Measurements from ENCODE around the gene CIDEA. TPM values are rescaled to one million over a fixed set of nuclear protein-coding genes. Genes with fewer than 3 reads are reported as not detected.

CIDEA gene
- total RNA-seq, 4 donors from 2014 or later, result not detected

- no peak overlapping the region for H3K4me3 ChIP-seq
- no peaks in the 10 kb centered on the region for H3K9me3 ChIP-seq
- no peak for DNase-seq (ENCODE audit: extremely low spot score)
- TF ChIP-seq POLR2A (IDR thresholded peaks at IDR 0.05; ENCODE audit: low read depth) (no peak), EP300 (IDR thresholded peaks at IDR 0.05) (no peak), CTCF (IDR thresholded peaks at IDR 0.05) (no peak), POLR2AphosphoS5 (IDR thresholded peaks at IDR 0.05) (no peak)
- no peaks in the 10 kb centered on the region for H3K36me3 ChIP-seq
- H3K27ac ChIP-seq (replicated peaks in 1 of 4), result no peak overlapping the region
- 78% methylated on average over 6 of the region's 6 CpGs for WGBS
- intact Hi-C loops (cut with DNase I), result no loop called here
- peaks cover 0 to 2% (median under 1%) of the 10 kb centered on the region in 4 donors for H3K4me1 ChIP-seq
- H3K27me3 ChIP-seq, result peaks cover 0 to 60% (median 2%) of the 10 kb centered on the region in 4 donors
Measured at GRCh38 chr18:12247946-12248345, 6.2 kb upstream of the CIDEA start.

DNA sequence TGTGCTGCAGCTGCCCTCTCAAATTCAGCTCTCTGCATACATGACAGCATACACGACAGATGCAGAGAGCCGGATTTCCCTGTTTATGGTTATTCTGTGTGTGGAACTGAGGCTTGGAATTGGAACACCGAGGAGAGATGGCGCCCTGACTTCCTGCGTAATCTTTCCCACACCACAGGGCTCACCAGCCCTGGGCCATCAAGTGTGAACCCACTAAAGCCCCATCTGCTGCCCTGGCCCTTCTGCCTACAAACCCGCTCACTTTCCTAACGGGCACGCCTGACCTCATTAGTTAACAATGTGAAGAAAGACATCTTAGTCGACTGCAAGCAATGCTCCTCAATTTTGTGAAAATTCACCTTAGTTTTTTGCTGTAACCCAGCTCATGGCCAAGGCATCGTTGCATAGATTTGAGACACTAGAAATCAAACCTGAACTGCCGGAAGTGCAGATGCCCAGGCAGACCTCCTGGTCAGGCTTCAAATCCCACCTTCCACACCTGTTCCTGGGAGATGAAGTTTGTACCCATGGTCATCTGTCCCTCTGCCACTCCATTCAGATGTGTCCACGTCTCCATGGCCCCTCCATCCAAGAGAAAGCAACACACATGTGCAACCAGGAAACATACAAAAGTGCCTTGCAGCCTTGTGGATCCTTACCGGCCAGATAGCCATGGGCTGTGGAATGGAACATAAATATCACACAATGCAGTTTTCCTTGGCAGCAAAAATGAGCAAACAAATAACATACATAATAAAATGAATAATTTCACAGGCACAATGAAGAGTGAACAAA lies 5.0 kb upstream of the CIDEA start:
- Histone ChIP-seq H3K27me3 (peaks cover 0 to 72% (median 12%) of the 10 kb centered on the region in 4 donors), H3K9me3 (no peaks in the 10 kb centered on the region), H3K36me3 (no peaks in the 10 kb centered on the region), H3K4me1 (peaks cover 9 to 13% (median 11%) of the 10 kb centered on the region in 4 donors), H3K27ac (replicated peaks in 1 of 4) (no peak overlapping the region), H3K4me3 (no peak overlapping the region)
- DNase-seq (ENCODE audit: extremely low spot score), result no peak
- WGBS, result 70% methylated on average over 13 of the region's 13 CpGs
- TF ChIP-seq POLR2A (IDR thresholded peaks at IDR 0.05; ENCODE audit: low read depth), result no peak
- TF ChIP-seq CTCF (IDR thresholded peaks at IDR 0.05), result no peak
- no peak for TF ChIP-seq POLR2AphosphoS5 (IDR thresholded peaks at IDR 0.05)
- no peak for TF ChIP-seq EP300 (IDR thresholded peaks at IDR 0.05)
- intact Hi-C loops (cut with DNase I), result no loop called here

- no peak for DNase-seq (ENCODE audit: extremely low spot score)
- intact Hi-C loops (cut with DNase I), result no loop called here
- peaks cover 17 to 23% (median 18%) of the 10 kb centered on the region in 4 donors for H3K4me1 ChIP-seq
- no peak overlapping the region for H3K4me3 ChIP-seq
- peaks cover 0 to 76% (median 24%) of the 10 kb centered on the region in 4 donors for H3K27me3 ChIP-seq
- no peaks in the 10 kb centered on the region for H3K9me3 ChIP-seq
- H3K36me3 ChIP-seq, result no peaks in the 10 kb centered on the region
- no peak overlapping the region for H3K27ac ChIP-seq (replicated peaks in 1 of 4)
- WGBS, result 84% methylated on average over 11 of the region's 11 CpGs
- TF ChIP-seq POLR2AphosphoS5 (IDR thresholded peaks at IDR 0.05), result no peak
- TF ChIP-seq EP300 (IDR thresholded peaks at IDR 0.05), result no peak
- no peak for TF ChIP-seq POLR2A (IDR thresholded peaks at IDR 0.05; ENCODE audit: low read depth)
- no peak for TF ChIP-seq CTCF (IDR thresholded peaks at IDR 0.05)
Measured at GRCh38 chr18:12251311-12251710, 2.9 kb upstream of the CIDEA start.

- no peak for TF ChIP-seq POLR2AphosphoS5 (IDR thresholded peaks at IDR 0.05)
- TF ChIP-seq EP300 (IDR thresholded peaks at IDR 0.05), result no peak
- TF ChIP-seq CTCF (IDR thresholded peaks at IDR 0.05), result no peak
- no peak for TF ChIP-seq POLR2A (IDR thresholded peaks at IDR 0.05; ENCODE audit: low read depth)
- no peaks in the 10 kb centered on the region for H3K9me3 ChIP-seq
- H3K36me3 ChIP-seq, result no peaks in the 10 kb centered on the region
- H3K27me3 ChIP-seq, result peaks cover 0 to 69% (median 24%) of the 10 kb centered on the region in 4 donors
- H3K4me3 ChIP-seq, result no peak overlapping the region
- no peak overlapping the region for H3K27ac ChIP-seq (replicated peaks in 1 of 4)
- WGBS, result 93% methylated on average over 6 of the region's 6 CpGs
- no peak for DNase-seq (ENCODE audit: extremely low spot score)
- H3K4me1 ChIP-seq, result peaks cover 17 to 23% (median 18%) of the 10 kb centered on the region in 4 donors
- intact Hi-C loops (cut with DNase I), result no loop called here
Measured at GRCh38 chr18:12252061-12252460, 2.1 kb upstream of the CIDEA start.
